Measurements from ENCODE around the gene PUS10.
A peak's percentile ranks its signal among the peaks of the same experiment; 100 is the strongest.
"Not testable (repeated sequence)": the region's sequence is repeated elsewhere in the genome, so short reads cannot be mapped to it uniquely, and the experiment has no call there.

Gene PUS10

GRCh38 chr2:61017556-61018317 is at the start of gene PUS10, which contains the start of gene PEX13:
PUS10 (minus strand) TSS chr2:61018255; CDS start chr2:61011890, 6,365 bp downstream.
PEX13 (plus strand) TSS chr2:61017720; CDS start chr2:61017760, 40 bp downstream.
- DNase-seq, result peak; percentile 89

GRCh38 chr2:61065714-61066709 is 48.0 kb upstream of the PUS10 start, which contains the start of gene SANBR:
SANBR (plus strand) TSS chr2:61065871; CDS start chr2:61070351, 4,480 bp downstream.
- peak; percentile 95 for DNase-seq

GRCh38 chr2:61059382-61059781 is 41.3 kb upstream of the PUS10 start:
- no peak for DNase-seq

- DNase-seq, result no peak
Observed at GRCh38 chr2:61057562-61057961, 39.5 kb upstream of the PUS10 start.

- DNase-seq, result no peak
Observed at GRCh38 chr2:61055557-61055956, 37.5 kb upstream of the PUS10 start.

GRCh38 chr2:61045999-61046398 is 27.9 kb upstream of the PUS10 start:
- DNase-seq, result no peak

GRCh38 chr2:61045226-61045625 is 27.2 kb upstream of the PUS10 start:
- DNase-seq, result no peak

GRCh38 chr2:61044636-61045035 is 26.6 kb upstream of the PUS10 start:
- no peak for DNase-seq

- no peak for DNase-seq
Observed at GRCh38 chr2:61042807-61043206, 24.8 kb upstream of the PUS10 start.

- DNase-seq, result not testable (repeated sequence)
Observed at GRCh38 chr2:61036643-61037042, 18.6 kb upstream of the PUS10 start.

GRCh38 chr2:61034592-61034991 is 16.5 kb upstream of the PUS10 start:
- DNase-seq, result not testable (repeated sequence)

GRCh38 chr2:61029533-61029932 is 11.5 kb upstream of the PUS10 start:
- DNase-seq, result no peak

GRCh38 chr2:61023670-61024069 is 5.6 kb upstream of the PUS10 start:
- DNase-seq, result no peak

- DNase-seq, result no peak
Observed at GRCh38 chr2:61021228-61021660, 3.2 kb upstream of the PUS10 start.

- DNase-seq, result no peak
Observed at GRCh38 chr2:61018798-61019197, 743 bp upstream of the PUS10 start.

- DNase-seq, result no peak
Observed at GRCh38 chr2:61018318-61018755, 282 bp upstream of the PUS10 start.

- peak; percentile 88 for DNase-seq
Observed at GRCh38 chr2:61017003-61017555, 976 bp downstream of the PUS10 start.

- no peak for DNase-seq
Observed at GRCh38 chr2:61016392-61017002, 1.6 kb downstream of the PUS10 start.

- no peak for DNase-seq
Observed at GRCh38 chr2:61015976-61016375, 2.1 kb downstream of the PUS10 start.

- no peak for DNase-seq
Observed at GRCh38 chr2:61014763-61015162, 3.3 kb downstream of the PUS10 start.

GRCh38 chr2:61013382-61013781 is 4.7 kb downstream of the PUS10 start:
- DNase-seq, result no peak

GRCh38 chr2:61012303-61012702 is 5.8 kb downstream of the PUS10 start:
- DNase-seq, result not testable (repeated sequence)

GRCh38 chr2:61011678-61012077 is 6.4 kb downstream of the PUS10 start:
- no peak for DNase-seq
